Esophagus (tissue), 2 donors: Measurements from ENCODE around the gene CDYL. TPM values are rescaled to one million over a fixed set of nuclear protein-coding genes. Genes with fewer than 3 reads are reported as not detected.

Experiments
- H3K27ac ChIP-seq, 2 donors: one replicate each; pipeline ENCODE4 v1.5.1; 2013; ENCODE audit warnings: low read depth in 2 of 2, mild to moderate bottlenecking in 2 of 2, inconsistent platforms in 1 of 2, low read length in 1 of 2, moderate library complexity in 1 of 2
- H3K27me3 ChIP-seq, 2 donors: one replicate each; pipeline ENCODE4 v1.6.1; 2013; ENCODE audit warnings: low read length in 2 of 2, control low read depth in 1 of 2, mild to moderate bottlenecking in 1 of 2; ENCODE audit not compliant: insufficient read depth in 2 of 2, control insufficient read depth in 1 of 2
- H3K36me3 ChIP-seq, 2 donors: one replicate each; pipeline ENCODE4 v1.6.1; 2013; ENCODE audit warnings: low read length in 1 of 2; ENCODE audit not compliant: control insufficient read depth in 2 of 2, insufficient read depth in 2 of 2
- H3K4me1 ChIP-seq, 2 donors: one replicate each; pipeline ENCODE4 v1.6.1; 2013; ENCODE audit warnings: low read length in 1 of 2; ENCODE audit not compliant: control insufficient read depth in 2 of 2, insufficient read depth in 2 of 2
- H3K4me3 ChIP-seq, 2 donors: one replicate each; pipeline ENCODE4 v1.5.1; 2013; ENCODE audit warnings: low read length in 2 of 2, mild to moderate bottlenecking in 2 of 2, low read depth in 1 of 2, moderate library complexity in 1 of 2
- H3K9me3 ChIP-seq, 2 donors: one replicate each; pipeline ENCODE4 v1.6.1; 2013; ENCODE audit warnings: mild to moderate bottlenecking in 2 of 2, low read depth in 1 of 2, low read length in 1 of 2, moderate library complexity in 1 of 2; ENCODE audit not compliant: control insufficient read depth in 2 of 2, insufficient read depth in 1 of 2
- WGBS, 2 donors: extraction: QIAGEN DNeasy Blood & Tissue Kit; methylation state at CpG; one replicate each; pipeline ENCODE4 v1.1.7; 2013; 5-methylcytosine and 5-hydroxymethylcytosine counted together
- polyA plus RNA-seq, 2 donors: library from polyadenylated mRNA; stranded (reverse); fragments of 200-250 nt; gene quantifications; one replicate each; pipeline ENCODE4 v1.2.3, GENCODE V29; 2013
- donor health status: healthy with polysubstance abuse.
- donor health status: Bipolar disorder and iron deficiency.

Gene CDYL
- polyA plus RNA-seq, 2 donors: 9.0 to 10.5 TPM

GRCh38 chr6:4967301-4968030 is 191.3 kb downstream of the CDYL start:
- Histone ChIP-seq H3K9me3 (no peaks in the 10 kb centered on the region), H3K4me1 (peaks cover 0 to 4% of the 10 kb centered on the region in 2 donors), H3K27me3 (no peaks in the 10 kb centered on the region), H3K4me3 (no peak overlapping the region), H3K36me3 (no peaks in the 10 kb centered on the region), H3K27ac (no peak overlapping the region)
- WGBS, 2 donors: 86 to 88% methylated on average over 5 of the region's 5 CpGs

- WGBS, 2 donors: 91 to 92% methylated on average over 8 of the region's 8 CpGs
- Histone ChIP-seq H3K27ac (no peak overlapping the region), H3K36me3 (no peaks in the 10 kb centered on the region), H3K4me1 (peaks cover 0 to 4% of the 10 kb centered on the region in 2 donors), H3K4me3 (no peak overlapping the region), H3K9me3 (no peaks in the 10 kb centered on the region), H3K27me3 (no peaks in the 10 kb centered on the region)
These were observed 193.5 kb downstream of the CDYL start for GRCh38 chr6:4969609-4970285.

GRCh38 chr6:4970739-4971395 is 194.7 kb downstream of the CDYL start:
- Histone ChIP-seq H3K27ac (no peak overlapping the region), H3K4me3 (no peak overlapping the region), H3K9me3 (no peaks in the 10 kb centered on the region), H3K27me3 (no peaks in the 10 kb centered on the region), H3K36me3 (no peaks in the 10 kb centered on the region), H3K4me1 (peaks cover 0 to 4% of the 10 kb centered on the region in 2 donors)
- WGBS, 2 donors: 38 to 45% methylated on average over 9 of the region's 9 CpGs

GRCh38 chr6:4971851-4972250 is 195.6 kb downstream of the CDYL start:
- WGBS, 2 donors: 80 to 89% methylated on average over 7 of the region's 7 CpGs
- H3K4me1 ChIP-seq: peaks cover 0 to 4% of the 10 kb centered on the region in 2 donors
- no peak overlapping the region for H3K27ac ChIP-seq
- H3K4me3 ChIP-seq: no peak overlapping the region
- H3K36me3 ChIP-seq: no peaks in the 10 kb centered on the region
- H3K9me3 ChIP-seq: no peaks in the 10 kb centered on the region
- H3K27me3 ChIP-seq: no peaks in the 10 kb centered on the region

- no peak overlapping the region for H3K4me3 ChIP-seq
- no peak overlapping the region for H3K27ac ChIP-seq
- peaks cover 0 to 4% of the 10 kb centered on the region in 2 donors for H3K4me1 ChIP-seq
- WGBS, 2 donors: 83 to 84% methylated on average over 10 of the region's 10 CpGs
- H3K36me3 ChIP-seq: no peaks in the 10 kb centered on the region
- no peaks in the 10 kb centered on the region for H3K27me3 ChIP-seq
- H3K9me3 ChIP-seq: no peaks in the 10 kb centered on the region
These were observed 196.2 kb downstream of the CDYL start for GRCh38 chr6:4972438-4972837.

- Histone ChIP-seq H3K4me1 (peaks cover 0 to 4% of the 10 kb centered on the region in 2 donors), H3K27me3 (no peaks in the 10 kb centered on the region), H3K36me3 (no peaks in the 10 kb centered on the region), H3K4me3 (no peak overlapping the region), H3K9me3 (no peaks in the 10 kb centered on the region), H3K27ac (no peak overlapping the region)
- 90 to 92% methylated on average over 13 of the region's 13 CpGs for WGBS, 2 donors
These were observed 197.2 kb downstream of the CDYL start for GRCh38 chr6:4973415-4973814.

GRCh38 chr6:4973982-4974745 is 198.0 kb downstream of the CDYL start:
- Histone ChIP-seq H3K4me3 (no peak overlapping the region), H3K4me1 (peaks cover 0 to 4% of the 10 kb centered on the region in 2 donors), H3K27me3 (no peaks in the 10 kb centered on the region), H3K27ac (no peak overlapping the region), H3K9me3 (peaks cover 0 to 3% of the 10 kb centered on the region in 2 donors), H3K36me3 (no peaks in the 10 kb centered on the region)
- WGBS, 2 donors: 34% methylated on average over 14 of the region's 14 CpGs

- no peak overlapping the region for H3K4me3 ChIP-seq
- no peaks in the 10 kb centered on the region for H3K27me3 ChIP-seq
- H3K9me3 ChIP-seq: peaks cover 0 to 4% of the 10 kb centered on the region in 2 donors
- H3K27ac ChIP-seq: no peak overlapping the region
- H3K4me1 ChIP-seq: peaks cover 0 to 4% of the 10 kb centered on the region in 2 donors
- no peaks in the 10 kb centered on the region for H3K36me3 ChIP-seq
- WGBS, 2 donors: 77 to 79% methylated on average over 8 of the region's 8 CpGs
These were observed 198.8 kb downstream of the CDYL start for GRCh38 chr6:4974962-4975361.

- Histone ChIP-seq H3K27ac (no peak overlapping the region), H3K4me1 (peaks cover 0 to 4% of the 10 kb centered on the region in 2 donors), H3K4me3 (no peak overlapping the region), H3K9me3 (peaks cover 0 to 4% of the 10 kb centered on the region in 2 donors), H3K36me3 (no peaks in the 10 kb centered on the region), H3K27me3 (no peaks in the 10 kb centered on the region)
- WGBS, 2 donors: 74 to 77% methylated on average over 3 of the region's 3 CpGs
These were observed 199.3 kb downstream of the CDYL start for GRCh38 chr6:4975506-4975905.
